Esophagus muscularis mucosa (tissue), 3 donors: ENCODE results near the gene NTN3.

Source experiments
- POLR2A ChIP-seq: fragments of 450-650 bp; IDR thresholded peaks from one replicate; pipeline ENCODE4 v1.6.1; 2017; ENCODE audit warnings: antibody characterized with exemption, moderate library complexity, mild to moderate bottlenecking, low read depth
- POLR2AphosphoS5 ChIP-seq, 2 donors: sonication (generic); formaldehyde crosslinking; IDR thresholded peaks; one replicate each; pipeline ENCODE4 v1.6.1; 2017; ENCODE audit warnings: antibody characterized with exemption in 2 of 2
- TF ChIP-seq, protein P1 (sequence below), 3 experiments: fragments of 200-600 bp in 2 of 3; fragments of 450-650 bp in 1 of 3; sonication (generic) in 2 of 3; IDR thresholded peaks; one replicate each; pipeline ENCODE4 v1.5.1; 2017 to 2019; ENCODE audit warnings: antibody characterized with exemption in 3 of 3, mild to moderate bottlenecking in 2 of 3, moderate library complexity in 1 of 3

DNA sequence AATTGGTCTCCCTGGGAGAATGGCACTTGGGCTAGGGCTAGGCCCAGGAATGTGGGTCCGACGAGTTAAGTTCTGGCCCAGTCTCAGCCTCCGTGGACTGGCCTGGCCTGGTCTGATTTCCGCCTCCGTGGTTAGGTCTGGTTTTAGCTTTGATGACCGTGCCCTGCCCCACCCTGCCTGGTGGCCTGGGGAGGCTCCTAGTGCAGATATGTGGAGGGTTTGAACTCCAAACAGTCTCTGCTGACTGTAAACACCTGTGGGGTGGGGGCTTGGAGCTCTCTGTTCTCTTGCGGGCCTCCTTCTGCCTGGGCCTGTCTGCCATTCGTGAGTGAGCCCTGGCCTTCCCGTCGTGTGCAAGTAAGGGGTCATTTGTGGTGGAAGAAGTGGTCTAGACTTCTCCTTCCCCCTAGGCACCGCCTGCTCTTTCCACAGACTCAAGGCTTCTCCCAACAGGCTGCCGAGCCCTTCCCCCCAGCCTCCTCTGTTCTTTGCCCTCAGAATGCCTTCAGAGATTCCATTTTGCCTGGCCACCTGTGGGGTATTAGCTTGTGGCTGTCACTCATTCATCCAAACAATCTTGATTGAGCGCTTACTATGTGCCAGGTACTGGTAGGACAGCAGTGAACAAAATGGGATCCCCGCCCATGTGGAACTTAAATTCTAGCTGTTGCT, 44.2 kb downstream of the NTN3 start:
- TF ChIP-seq, protein P1, sequence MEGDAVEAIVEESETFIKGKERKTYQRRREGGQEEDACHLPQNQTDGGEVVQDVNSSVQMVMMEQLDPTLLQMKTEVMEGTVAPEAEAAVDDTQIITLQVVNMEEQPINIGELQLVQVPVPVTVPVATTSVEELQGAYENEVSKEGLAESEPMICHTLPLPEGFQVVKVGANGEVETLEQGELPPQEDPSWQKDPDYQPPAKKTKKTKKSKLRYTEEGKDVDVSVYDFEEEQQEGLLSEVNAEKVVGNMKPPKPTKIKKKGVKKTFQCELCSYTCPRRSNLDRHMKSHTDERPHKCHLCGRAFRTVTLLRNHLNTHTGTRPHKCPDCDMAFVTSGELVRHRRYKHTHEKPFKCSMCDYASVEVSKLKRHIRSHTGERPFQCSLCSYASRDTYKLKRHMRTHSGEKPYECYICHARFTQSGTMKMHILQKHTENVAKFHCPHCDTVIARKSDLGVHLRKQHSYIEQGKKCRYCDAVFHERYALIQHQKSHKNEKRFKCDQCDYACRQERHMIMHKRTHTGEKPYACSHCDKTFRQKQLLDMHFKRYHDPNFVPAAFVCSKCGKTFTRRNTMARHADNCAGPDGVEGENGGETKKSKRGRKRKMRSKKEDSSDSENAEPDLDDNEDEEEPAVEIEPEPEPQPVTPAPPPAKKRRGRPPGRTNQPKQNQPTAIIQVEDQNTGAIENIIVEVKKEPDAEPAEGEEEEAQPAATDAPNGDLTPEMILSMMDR (IDR thresholded peaks at IDR 0.05), result no peak
- no peak for TF ChIP-seq POLR2AphosphoS5 (IDR thresholded peaks at IDR 0.05)
- no peak for TF ChIP-seq POLR2A
